Mesenchymal stem cell (in vitro differentiated cells and primary cell): ENCODE measurements around the gene PGA3.

Source experiments
- DNase-seq: peaks from one replicate; pipeline ENCODE4 v3.0.0-alpha.2; 2013
- H2AFZ ChIP-seq: one replicate; pipeline ENCODE4 v1.6.1; 2013; ENCODE audit warnings: low read depth, mild to moderate bottlenecking, control low read depth, inconsistent platforms, low read length, moderate library complexity
- H2AK5ac ChIP-seq: 2 replicates; pipeline ENCODE4 v1.6.1; 2013; ENCODE audit warnings: low read length, moderate library complexity, mild to moderate bottlenecking, inconsistent platforms; ENCODE audit not compliant: severe bottlenecking
- H2BK120ac ChIP-seq: one replicate; pipeline ENCODE4 v1.6.1; 2013; ENCODE audit warnings: low read depth, mild to moderate bottlenecking, inconsistent platforms, low read length, moderate library complexity
- H2BK12ac ChIP-seq, 2 experiments: one replicate each; pipeline ENCODE4 v1.6.1; 2013; ENCODE audit warnings: inconsistent platforms in 2 of 2, low read length in 2 of 2, mild to moderate bottlenecking in 2 of 2, moderate library complexity in 2 of 2, control low read depth in 1 of 2
- H2BK15ac ChIP-seq: one replicate; pipeline ENCODE4 v1.6.1; 2013; ENCODE audit warnings: mild to moderate bottlenecking, low read depth, inconsistent platforms; ENCODE audit not compliant: poor library complexity, severe bottlenecking
- H2BK5ac ChIP-seq: 2 replicates; pipeline ENCODE4 v1.6.1; 2013; ENCODE audit warnings: low read depth, mild to moderate bottlenecking, low read length, control low read depth, inconsistent platforms; ENCODE audit not compliant: poor library complexity, severe bottlenecking
- H3K14ac ChIP-seq, 2 experiments: one replicate each; pipeline ENCODE4 v1.6.1; 2013; ENCODE audit warnings: inconsistent platforms in 2 of 2, low read length in 2 of 2, control low read depth in 1 of 2, mild to moderate bottlenecking in 1 of 2, moderate library complexity in 1 of 2
- H3K18ac ChIP-seq, 2 experiments: one replicate each; pipeline ENCODE4 v1.6.1; 2013; ENCODE audit warnings: inconsistent platforms in 2 of 2, low read length in 2 of 2, control low read depth in 1 of 2, low read depth in 1 of 2, mild to moderate bottlenecking in 1 of 2
- H3K23ac ChIP-seq, 2 experiments: one replicate each; pipeline ENCODE4 v1.6.1; 2013; ENCODE audit warnings: inconsistent platforms in 2 of 2, low read length in 2 of 2, mild to moderate bottlenecking in 2 of 2, moderate library complexity in 2 of 2, control low read depth in 1 of 2
- H3K27ac ChIP-seq: 2 replicates; pipeline ENCODE4 v1.5.1; 2013; ENCODE audit warnings: mild to moderate bottlenecking, moderate library complexity, low read length, control low read depth, inconsistent platforms; ENCODE audit not compliant: poor library complexity, severe bottlenecking
- H3K27me3 ChIP-seq, 2 experiments: 2 replicates each; pipeline versions ENCODE4 v1.6.1 to v1.7.0; 2013; ENCODE audit warnings: low read length in 2 of 2, mild to moderate bottlenecking in 2 of 2, moderate library complexity in 2 of 2, control low read depth in 1 of 2, inconsistent platforms in 1 of 2; ENCODE audit not compliant: control insufficient read depth in 1 of 2, insufficient read depth in 1 of 2
- H3K36me3 ChIP-seq, 2 experiments: 2 replicates each; pipeline versions ENCODE4 v1.6.1 to v1.7.0; 2013; ENCODE audit warnings: low read length in 2 of 2, control low read depth in 1 of 2, inconsistent platforms in 1 of 2, low read depth in 1 of 2, mild to moderate bottlenecking in 1 of 2; ENCODE audit not compliant: insufficient read depth in 2 of 2, control insufficient read depth in 1 of 2
- H3K4ac ChIP-seq, 2 experiments: one replicate each; pipeline ENCODE4 v1.6.1; 2013; ENCODE audit warnings: inconsistent platforms in 2 of 2, low read length in 2 of 2, mild to moderate bottlenecking in 2 of 2, moderate library complexity in 2 of 2, control low read depth in 1 of 2, low read depth in 1 of 2
- H3K4me1 ChIP-seq: 2 replicates; pipeline ENCODE4 v1.6.1; 2013; ENCODE audit warnings: low read depth, low read length, control low read depth; ENCODE audit not compliant: control insufficient read depth, insufficient read depth
- H3K4me2 ChIP-seq: 2 replicates; pipeline ENCODE4 v1.6.1; 2013; ENCODE audit warnings: low read length, mild to moderate bottlenecking, inconsistent platforms; ENCODE audit not compliant: poor library complexity, severe bottlenecking
- H3K4me3 ChIP-seq, 2 experiments: 2 replicates each; pipeline versions ENCODE4 v1.5.1 to v1.7.0; 2013; ENCODE audit warnings: low read length in 2 of 2, mild to moderate bottlenecking in 2 of 2, control low read depth in 1 of 2, low read depth in 1 of 2; ENCODE audit not compliant: insufficient read depth in 1 of 2
- H3K79me1 ChIP-seq: replicated peaks from 2 replicates; pipeline ENCODE4 v1.6.1; 2013; ENCODE audit warnings: mild to moderate bottlenecking, control low read depth, low read length, inconsistent platforms; ENCODE audit not compliant: poor library complexity, severe bottlenecking
- H3K9ac ChIP-seq: 2 replicates; pipeline ENCODE4 v1.7.0; 2013; ENCODE audit warnings: mild to moderate bottlenecking, low read length, moderate library complexity
- H3K9me3 ChIP-seq: 2 replicates; pipeline ENCODE4 v1.7.0; 2013; ENCODE audit warnings: mild to moderate bottlenecking, low read length; ENCODE audit not compliant: control insufficient read depth
- H4K8ac ChIP-seq: one replicate; pipeline ENCODE4 v1.6.1; 2013; ENCODE audit warnings: inconsistent platforms, mild to moderate bottlenecking, low read length, moderate library complexity
- H4K91ac ChIP-seq: one replicate; pipeline ENCODE4 v1.6.1; 2013; ENCODE audit warnings: mild to moderate bottlenecking, low read length, inconsistent platforms
- WGBS: methylation state at CpG from one replicate; pipeline ENCODE4 v1.1.7; 2013; ENCODE audit warnings: mixed read lengths; 5-methylcytosine and 5-hydroxymethylcytosine counted together

Gene PGA3

GRCh38 chr11:61168042-61168688 lies 35.1 kb upstream of the PGA3 start:
- H4K8ac ChIP-seq = no peak overlapping the region
- no peak overlapping the region for H2BK12ac ChIP-seq
- H3K4me3 ChIP-seq = no peak overlapping the region
- H2BK15ac ChIP-seq = no peak overlapping the region
- H2BK120ac ChIP-seq = no peak overlapping the region
- no peak overlapping the region for H3K27ac ChIP-seq
- H3K27me3 ChIP-seq = peaks cover 21 to 36% of the 10 kb centered on the region in 2 experiments
- no peak for DNase-seq
- peaks cover 5% of the 10 kb centered on the region for H3K9me3 ChIP-seq
- H3K4ac ChIP-seq = no peak overlapping the region
- no peak overlapping the region for H2AK5ac ChIP-seq
- H2BK5ac ChIP-seq = no peak overlapping the region
- no peak overlapping the region for H3K23ac ChIP-seq
- H3K14ac ChIP-seq = no peak overlapping the region
- H4K91ac ChIP-seq = no peak overlapping the region
- H3K79me1 ChIP-seq = no peaks in the 10 kb centered on the region
- no peak overlapping the region for H3K18ac ChIP-seq
- H3K36me3 ChIP-seq = no peaks in the 10 kb centered on the region
- H3K4me2 ChIP-seq = no peak overlapping the region
- no peak overlapping the region for H2AFZ ChIP-seq
- no peaks in the 10 kb centered on the region for H3K4me1 ChIP-seq
- H3K9ac ChIP-seq = no peak overlapping the region
- 57% methylated on average over 4 of the region's 9 CpGs for WGBS

- Histone ChIP-seq H3K4me2 (no peak overlapping the region), H3K23ac (no peak overlapping the region), H3K27ac (no peak overlapping the region), H2BK15ac (no peak overlapping the region), H4K8ac (no peak overlapping the region), H4K91ac (no peak overlapping the region), H2AK5ac (no peak overlapping the region), H3K14ac (no peak overlapping the region), H3K18ac (no peak overlapping the region), H3K4me1 (no peaks in the 10 kb centered on the region), H3K79me1 (no peaks in the 10 kb centered on the region), H3K27me3 (peaks cover 27 to 42% of the 10 kb centered on the region in 2 experiments), H2BK5ac (no peak overlapping the region), H2BK12ac (no peak overlapping the region), H3K4me3 (no peak overlapping the region), H2BK120ac (no peak overlapping the region), H3K9ac (no peak overlapping the region), H2AFZ (no peak overlapping the region), H3K9me3 (peaks cover 5% of the 10 kb centered on the region), H3K4ac (no peak overlapping the region), H3K36me3 (no peaks in the 10 kb centered on the region)
- 86% methylated on average over 1 of the region's 1 CpG for WGBS
- no peak for DNase-seq
Observed at GRCh38 chr11:61168800-61169199, 34.5 kb upstream of the PGA3 start.

GRCh38 chr11:61170566-61170965 lies 32.7 kb upstream of the PGA3 start:
- no peak overlapping the region for H3K18ac ChIP-seq
- no peaks in the 10 kb centered on the region for H3K4me1 ChIP-seq
- H2BK120ac ChIP-seq = no peak overlapping the region
- no peak overlapping the region for H2BK5ac ChIP-seq
- H4K8ac ChIP-seq = no peak overlapping the region
- no peak overlapping the region for H4K91ac ChIP-seq
- no peak overlapping the region for H3K4ac ChIP-seq
- H3K36me3 ChIP-seq = no peaks in the 10 kb centered on the region
- H3K14ac ChIP-seq = no peak overlapping the region
- H3K9ac ChIP-seq = no peak overlapping the region
- H3K9me3 ChIP-seq = peaks cover 5% of the 10 kb centered on the region
- WGBS = 80% methylated on average over 9 of the region's 9 CpGs
- no peak overlapping the region for H2AFZ ChIP-seq
- no peak overlapping the region for H2AK5ac ChIP-seq
- no peak for DNase-seq
- peaks cover 45 to 59% of the 10 kb centered on the region in 2 experiments for H3K27me3 ChIP-seq
- no peak overlapping the region for H3K4me3 ChIP-seq
- H2BK12ac ChIP-seq = no peak overlapping the region
- no peak overlapping the region for H2BK15ac ChIP-seq
- H3K27ac ChIP-seq = no peak overlapping the region
- H3K23ac ChIP-seq = no peak overlapping the region
- no peak overlapping the region for H3K4me2 ChIP-seq
- H3K79me1 ChIP-seq = no peaks in the 10 kb centered on the region

- H2AFZ ChIP-seq = no peak overlapping the region
Observed at GRCh38 chr11:61171907-61172306, 31.4 kb upstream of the PGA3 start.

More at GRCh38 chr11:61171907-61172306, 31.4 kb upstream of the PGA3 start:
- H3K27me3 ChIP-seq = peaks cover 55 to 72% of the 10 kb centered on the region in 2 experiments
- no peaks in the 10 kb centered on the region for H3K79me1 ChIP-seq
- H3K18ac ChIP-seq = no peak overlapping the region
- no peak overlapping the region for H2AK5ac ChIP-seq
- no peak overlapping the region for H3K4me2 ChIP-seq
- no peaks in the 10 kb centered on the region for H3K36me3 ChIP-seq
- H3K4me3 ChIP-seq = no peak overlapping the region
- H3K4ac ChIP-seq = no peak overlapping the region
- no peak overlapping the region for H3K14ac ChIP-seq
- H3K23ac ChIP-seq = no peak overlapping the region
- no peaks in the 10 kb centered on the region for H3K4me1 ChIP-seq
- H2BK5ac ChIP-seq = no peak overlapping the region
- H3K9me3 ChIP-seq = peaks cover 5% of the 10 kb centered on the region
- WGBS = 94% methylated on average over 3 of the region's 3 CpGs
- H2BK120ac ChIP-seq = no peak overlapping the region
- no peak for DNase-seq
- no peak overlapping the region for H2BK12ac ChIP-seq
- H3K27ac ChIP-seq = no peak overlapping the region
- no peak overlapping the region for H4K8ac ChIP-seq
- no peak overlapping the region for H2BK15ac ChIP-seq
- H4K91ac ChIP-seq = no peak overlapping the region
- no peak overlapping the region for H3K9ac ChIP-seq
